Fibroblast of villous mesenchyme (primary cell): ENCODE measurements around the gene JAKMIP2. TPM values are rescaled to one million over a fixed set of nuclear protein-coding genes. Genes with fewer than 3 reads are reported as not detected.
"Not testable (repeated sequence)": the region's sequence is repeated elsewhere in the genome, so short reads cannot be mapped to it uniquely, and the experiment has no call there.

Experiments used
- DNase-seq: peaks from one replicate; pipeline ENCODE4 v3.0.0-alpha.2; 2010; ENCODE audit warnings: low read depth
- H3K4me3 ChIP-seq: 2 replicates; pipeline ENCODE4 v1.5.1; 2011; ENCODE audit warnings: low read depth, mild to moderate bottlenecking, low read length
- CTCF ChIP-seq: IDR thresholded peaks from 2 replicates; pipeline ENCODE4 v1.5.1; 2012; ENCODE audit warnings: low read depth, mild to moderate bottlenecking, low read length; ENCODE audit not compliant: insufficient read depth
- total RNA-seq: library from RNA; depleted of rRNA; stranded (reverse); fragments of >200 nt; gene quantifications from 2 replicates; pipeline ENCODE4 v1.2.3, GENCODE V29; 2012

JAKMIP2 gene
- total RNA-seq, 1 donor, result 3.5 TPM

- no peak overlapping the region for H3K4me3 ChIP-seq
- TF ChIP-seq CTCF, result no peak
- DNase-seq, result no peak
Measured at GRCh38 chr5:147803926-147804325, 21.4 kb upstream of the JAKMIP2 start.

- H3K4me3 ChIP-seq, DNase-seq: not testable (repeated sequence)
Measured at GRCh38 chr5:147803161-147803560, 20.6 kb upstream of the JAKMIP2 start.

- H3K4me3 ChIP-seq, result no peak overlapping the region
- no peak for TF ChIP-seq CTCF
- no peak for DNase-seq
Measured at GRCh38 chr5:147801461-147801860, 18.9 kb upstream of the JAKMIP2 start.

GRCh38 chr5:147800491-147800890 is 18.0 kb upstream of the JAKMIP2 start:
- TF ChIP-seq CTCF, result no peak
- no peak for DNase-seq
- no peak overlapping the region for H3K4me3 ChIP-seq

- no peak overlapping the region for H3K4me3 ChIP-seq
- no peak for DNase-seq
- TF ChIP-seq CTCF, result no peak
Measured at GRCh38 chr5:147796556-147797308, 14.2 kb upstream of the JAKMIP2 start.

GRCh38 chr5:147791181-147791580 is 8.7 kb upstream of the JAKMIP2 start:
- TF ChIP-seq CTCF, result no peak

GRCh38 chr5:147789820-147790219 is 7.3 kb upstream of the JAKMIP2 start:
- no peak for TF ChIP-seq CTCF
- H3K4me3 ChIP-seq, result no peak overlapping the region
- DNase-seq, result no peak

More at GRCh38 chr5:147791181-147791580, 8.7 kb upstream of the JAKMIP2 start:
- DNase-seq, result no peak
- no peak overlapping the region for H3K4me3 ChIP-seq
